Activated CD4-positive, alpha-beta T cell treated with anti-CD3 and anti-CD28 coated beads, Interleukin-2, amount 50 U/mL, for 16 hours (primary cell): Measurements from ENCODE around the gene NOTCH2.
"Not testable (repeated sequence)": the region's sequence is repeated elsewhere in the genome, so short reads cannot be mapped to it uniquely, and the experiment has no call there.

Experiments
- DNase-seq: peaks from one replicate; pipeline ENCODE4 v3.0.0-alpha.2; 2020

NOTCH2 gene

GRCh38 chr1:120069067-120069919 is at the start of gene NOTCH2:
TSS of gene NOTCH2 (minus strand) at chr1:120069662. CDS start at chr1:120069406, 256 bp downstream.
- DNase-seq = peak; percentile 75

GRCh38 chr1:120117371-120118177 is 48.1 kb upstream of the NOTCH2 start:
- DNase-seq = not testable (repeated sequence)

GRCh38 chr1:120116094-120116493 is 46.6 kb upstream of the NOTCH2 start:
- not testable (repeated sequence) for DNase-seq

- DNase-seq = not testable (repeated sequence)
Observed at GRCh38 chr1:120113134-120113533, 43.7 kb upstream of the NOTCH2 start.

GRCh38 chr1:120112212-120112611 is 42.8 kb upstream of the NOTCH2 start:
- DNase-seq = not testable (repeated sequence)

- DNase-seq = not testable (repeated sequence)
Observed at GRCh38 chr1:120111771-120112170, 42.3 kb upstream of the NOTCH2 start.

- not testable (repeated sequence) for DNase-seq
Observed at GRCh38 chr1:120111008-120111407, 41.5 kb upstream of the NOTCH2 start.

GRCh38 chr1:120109656-120110055 is 40.2 kb upstream of the NOTCH2 start:
- not testable (repeated sequence) for DNase-seq

- not testable (repeated sequence) for DNase-seq
Observed at GRCh38 chr1:120109180-120109579, 39.7 kb upstream of the NOTCH2 start.

GRCh38 chr1:120105288-120105687 is 35.8 kb upstream of the NOTCH2 start:
- DNase-seq = not testable (repeated sequence)

- DNase-seq = not testable (repeated sequence)
Observed at GRCh38 chr1:120103768-120104167, 34.3 kb upstream of the NOTCH2 start.

GRCh38 chr1:120101593-120101992 is 32.1 kb upstream of the NOTCH2 start:
- not testable (repeated sequence) for DNase-seq

GRCh38 chr1:120100590-120100989 is 31.1 kb upstream of the NOTCH2 start:
- not testable (repeated sequence) for DNase-seq

- not testable (repeated sequence) for DNase-seq
Observed at GRCh38 chr1:120098986-120099759, 29.7 kb upstream of the NOTCH2 start.

GRCh38 chr1:120096981-120097545 is 27.6 kb upstream of the NOTCH2 start:
- DNase-seq = not testable (repeated sequence)

GRCh38 chr1:120093548-120094181 is 24.2 kb upstream of the NOTCH2 start:
- DNase-seq = not testable (repeated sequence)

- not testable (repeated sequence) for DNase-seq
Observed at GRCh38 chr1:120092232-120093218, 23.1 kb upstream of the NOTCH2 start.

- not testable (repeated sequence) for DNase-seq
Observed at GRCh38 chr1:120090830-120091229, 21.4 kb upstream of the NOTCH2 start.

- peak; percentile 86 for DNase-seq
Observed at GRCh38 chr1:120087959-120088358, 18.5 kb upstream of the NOTCH2 start.

- DNase-seq = not testable (repeated sequence)
Observed at GRCh38 chr1:120069920-120070214, 405 bp upstream of the NOTCH2 start.

GRCh38 chr1:120068683-120069066 is 787 bp downstream of the NOTCH2 start:
- DNase-seq = not testable (repeated sequence)
